ENCODE data around the gene DLGAP1.
A peak's percentile ranks its signal among the peaks of the same experiment; 100 is the strongest.

DLGAP1 gene

GRCh38 chr18:4433717-4434116, 21.4 kb downstream of the DLGAP1 start:
- Histone ChIP-seq H3K27ac (ENCODE audit: low read length) (no peak overlapping the region), H3K27me3 (ENCODE audit: insufficient read depth, low read length) (no peaks in the 10 kb centered on the region), H3K9ac (ENCODE audit: low read depth, low read length) (no peak overlapping the region), H3K36me3 (ENCODE audit: insufficient read depth, low read depth, low read length) (peaks cover 5% of the 10 kb centered on the region; the same call in 1 of the 2 replicates), H3K4me3 (ENCODE audit: low read length) (no peak overlapping the region), H3K9me3 (ENCODE audit: insufficient read depth, low read depth, low read length) (no peaks in the 10 kb centered on the region), H3K4me1 (ENCODE audit: insufficient read depth, low read length) (peaks cover 8% of the 10 kb centered on the region)

DNA sequence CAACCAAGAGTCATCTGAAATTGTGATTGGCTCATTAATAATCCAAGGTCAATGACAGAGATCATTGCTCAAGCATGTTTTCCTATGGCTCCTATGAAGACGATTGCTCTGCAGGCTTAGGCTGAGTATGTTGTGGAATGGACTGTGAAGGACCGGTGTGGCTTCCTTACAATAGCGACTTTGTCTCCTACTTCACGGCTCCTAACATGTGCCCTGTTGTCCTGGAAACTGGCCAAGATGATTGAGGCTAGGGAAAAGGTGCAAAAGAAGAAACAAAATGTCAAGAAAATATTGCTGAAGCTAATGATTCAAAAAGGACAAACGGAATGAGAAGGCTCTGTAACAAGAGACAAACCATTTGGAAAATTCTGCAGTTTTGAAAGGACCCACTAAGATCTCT, 24.3 kb downstream of the DLGAP1 start:
- H3K9ac ChIP-seq (ENCODE audit: low read depth, low read length), result no peak overlapping the region
- H3K4me3 ChIP-seq (ENCODE audit: low read length), result no peak overlapping the region
- H3K9me3 ChIP-seq (ENCODE audit: insufficient read depth, low read depth, low read length), result no peaks in the 10 kb centered on the region
- peaks cover 5% of the 10 kb centered on the region; the same call in 1 of the 2 replicates for H3K36me3 ChIP-seq (ENCODE audit: insufficient read depth, low read depth, low read length)
- peaks cover 8% of the 10 kb centered on the region for H3K4me1 ChIP-seq (ENCODE audit: insufficient read depth, low read length)
- H3K27ac ChIP-seq (ENCODE audit: low read length), result no peak overlapping the region
- H3K27me3 ChIP-seq (ENCODE audit: insufficient read depth, low read length), result no peaks in the 10 kb centered on the region

- Histone ChIP-seq H3K36me3 (ENCODE audit: insufficient read depth, low read depth, low read length) (no peaks in the 10 kb centered on the region), H3K4me3 (ENCODE audit: low read length) (no peak overlapping the region), H3K9ac (ENCODE audit: low read depth, low read length) (no peak overlapping the region), H3K27ac (ENCODE audit: low read length) (no peak overlapping the region), H3K9me3 (ENCODE audit: insufficient read depth, low read depth, low read length) (peaks cover 11% of the 10 kb centered on the region; the same call in 1 of the 2 replicates), H3K4me1 (ENCODE audit: insufficient read depth, low read length) (no peaks in the 10 kb centered on the region; the same call in 1 of the 2 replicates), H3K27me3 (ENCODE audit: insufficient read depth, low read length) (no peaks in the 10 kb centered on the region)
Observed at GRCh38 chr18:4417714-4418113, 37.4 kb downstream of the DLGAP1 start.

DNA sequence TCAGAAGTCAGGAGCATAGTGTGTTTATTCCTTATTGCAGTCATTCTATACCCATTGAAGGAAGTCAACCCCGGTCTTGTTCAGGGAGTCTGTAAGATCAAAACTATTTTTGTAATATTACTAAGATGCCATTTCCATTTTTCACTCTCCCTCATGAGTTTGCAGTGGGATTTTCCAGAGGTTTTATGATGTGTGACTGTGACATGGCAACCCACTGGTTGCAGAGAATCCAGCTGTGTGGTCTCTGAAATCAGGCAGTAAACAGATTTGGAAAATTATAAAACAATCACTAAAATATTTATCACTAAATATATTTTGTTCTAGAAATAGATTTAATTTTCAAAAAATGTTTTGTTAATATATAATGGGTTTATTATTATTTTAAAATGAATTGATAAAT, 38.1 kb downstream of the DLGAP1 start:
- Histone ChIP-seq H3K4me3 (ENCODE audit: low read length) (no peak overlapping the region), H3K36me3 (ENCODE audit: insufficient read depth, low read depth, low read length) (no peaks in the 10 kb centered on the region), H3K9me3 (ENCODE audit: insufficient read depth, low read depth, low read length) (peaks cover 11% of the 10 kb centered on the region; the same call in 1 of the 2 replicates), H3K27me3 (ENCODE audit: insufficient read depth, low read length) (no peaks in the 10 kb centered on the region), H3K27ac (ENCODE audit: low read length) (no peak overlapping the region), H3K4me1 (ENCODE audit: insufficient read depth, low read length) (no peaks in the 10 kb centered on the region; the same call in 1 of the 2 replicates), H3K9ac (ENCODE audit: low read depth, low read length) (no peak overlapping the region)

GRCh38 chr18:4412286-4412685, 42.8 kb downstream of the DLGAP1 start:
- Histone ChIP-seq H3K4me3 (ENCODE audit: low read length) (no peak overlapping the region), H3K9ac (ENCODE audit: low read depth, low read length) (no peak overlapping the region), H3K27ac (ENCODE audit: low read length) (no peak overlapping the region), H3K9me3 (ENCODE audit: insufficient read depth, low read depth, low read length) (no peaks in the 10 kb centered on the region), H3K4me1 (ENCODE audit: insufficient read depth, low read length) (peaks cover 1% of the 10 kb centered on the region; the same call in 1 of the 2 replicates), H3K27me3 (ENCODE audit: insufficient read depth, low read length) (no peaks in the 10 kb centered on the region), H3K36me3 (ENCODE audit: insufficient read depth, low read depth, low read length) (no peaks in the 10 kb centered on the region)

DNA sequence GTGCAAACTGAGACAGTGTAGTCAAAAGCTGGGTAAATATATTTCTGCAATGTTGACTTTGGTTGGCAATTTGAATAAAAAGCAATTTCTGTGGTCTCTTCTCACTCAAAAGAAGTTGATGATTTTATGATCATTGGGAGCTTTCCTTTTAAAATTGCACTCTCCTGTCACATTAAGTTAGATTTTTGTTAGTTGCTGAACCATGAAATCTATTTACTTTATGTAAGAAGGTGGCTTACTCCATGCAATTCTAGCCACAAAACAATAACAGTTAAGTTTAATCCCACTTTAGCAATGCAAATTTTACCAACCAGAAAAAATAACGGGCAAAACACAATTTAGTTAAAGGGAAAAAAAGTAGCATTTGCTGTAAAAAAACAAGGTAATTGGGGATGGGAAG, 48.3 kb downstream of the DLGAP1 start:
- peak overlapping the region; percentile 30; the same call in 1 of the 2 replicates for H3K4me3 ChIP-seq (ENCODE audit: low read length)
- peak overlapping the region; percentile 22; the same call in 1 of the 2 replicates for H3K9ac ChIP-seq (ENCODE audit: low read depth, low read length)
- no peaks in the 10 kb centered on the region for H3K9me3 ChIP-seq (ENCODE audit: insufficient read depth, low read depth, low read length)
- H3K27me3 ChIP-seq (ENCODE audit: insufficient read depth, low read length), result no peaks in the 10 kb centered on the region
- H3K27ac ChIP-seq (ENCODE audit: low read length), result peak overlapping the region; percentile 61
- H3K4me1 ChIP-seq (ENCODE audit: insufficient read depth, low read length), result peaks cover 29% of the 10 kb centered on the region; the same call in 1 of the 2 replicates
- no peaks in the 10 kb centered on the region for H3K36me3 ChIP-seq (ENCODE audit: insufficient read depth, low read depth, low read length)

GRCh38 chr18:4405965-4406364, 49.1 kb downstream of the DLGAP1 start:
- Histone ChIP-seq H3K27me3 (ENCODE audit: insufficient read depth, low read length) (no peaks in the 10 kb centered on the region), H3K27ac (ENCODE audit: low read length) (peak overlapping the region; percentile 38), H3K4me3 (ENCODE audit: low read length) (no peak overlapping the region), H3K4me1 (ENCODE audit: insufficient read depth, low read length) (peaks cover 35% of the 10 kb centered on the region; the same call in 1 of the 2 replicates), H3K36me3 (ENCODE audit: insufficient read depth, low read depth, low read length) (no peaks in the 10 kb centered on the region), H3K9ac (ENCODE audit: low read depth, low read length) (no peak overlapping the region), H3K9me3 (ENCODE audit: insufficient read depth, low read depth, low read length) (no peaks in the 10 kb centered on the region)

- H3K9me3 ChIP-seq (ENCODE audit: insufficient read depth, low read depth, low read length), result no peaks in the 10 kb centered on the region
- no peak overlapping the region for H3K9ac ChIP-seq (ENCODE audit: low read depth, low read length)
- no peaks in the 10 kb centered on the region for H3K27me3 ChIP-seq (ENCODE audit: insufficient read depth, low read length)
- peaks cover 43% of the 10 kb centered on the region; the same call in 1 of the 2 replicates for H3K4me1 ChIP-seq (ENCODE audit: insufficient read depth, low read length)
- H3K27ac ChIP-seq (ENCODE audit: low read length), result no peak overlapping the region
- H3K36me3 ChIP-seq (ENCODE audit: insufficient read depth, low read depth, low read length), result no peaks in the 10 kb centered on the region
- no peak overlapping the region for H3K4me3 ChIP-seq (ENCODE audit: low read length)
Observed at GRCh38 chr18:4403836-4404235, 51.3 kb downstream of the DLGAP1 start.

DNA sequence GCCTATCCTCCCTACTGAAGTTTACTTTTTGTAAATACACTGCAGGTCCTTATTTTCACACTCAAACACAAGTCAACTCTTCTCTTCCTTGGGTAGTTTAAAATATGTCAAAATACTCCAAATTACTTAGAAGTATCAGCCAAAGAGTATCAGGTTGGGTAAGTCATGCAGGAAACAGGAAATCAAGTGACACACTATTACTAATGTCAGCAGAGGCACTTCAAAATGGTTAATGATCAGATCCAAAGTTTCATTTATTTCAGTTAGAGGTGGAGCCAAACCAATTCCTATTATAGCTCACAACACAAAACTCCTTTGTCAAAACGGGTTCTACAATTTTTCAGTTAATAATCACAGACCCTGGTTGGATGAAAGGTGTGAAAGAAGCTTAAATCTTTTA, 54.2 kb downstream of the DLGAP1 start:
- Histone ChIP-seq H3K36me3 (ENCODE audit: insufficient read depth, low read depth, low read length) (no peaks in the 10 kb centered on the region), H3K9ac (ENCODE audit: low read depth, low read length) (no peak overlapping the region), H3K4me1 (ENCODE audit: insufficient read depth, low read length) (peaks cover 31% of the 10 kb centered on the region; the same call in 1 of the 2 replicates), H3K9me3 (ENCODE audit: insufficient read depth, low read depth, low read length) (no peaks in the 10 kb centered on the region), H3K27ac (ENCODE audit: low read length) (no peak overlapping the region), H3K4me3 (ENCODE audit: low read length) (no peak overlapping the region), H3K27me3 (ENCODE audit: insufficient read depth, low read length) (no peaks in the 10 kb centered on the region)

GRCh38 chr18:4399929-4400328, 55.2 kb downstream of the DLGAP1 start:
- Histone ChIP-seq H3K27me3 (ENCODE audit: insufficient read depth, low read length) (no peaks in the 10 kb centered on the region), H3K4me3 (ENCODE audit: low read length) (no peak overlapping the region), H3K9me3 (ENCODE audit: insufficient read depth, low read depth, low read length) (no peaks in the 10 kb centered on the region), H3K9ac (ENCODE audit: low read depth, low read length) (no peak overlapping the region), H3K36me3 (ENCODE audit: insufficient read depth, low read depth, low read length) (no peaks in the 10 kb centered on the region), H3K27ac (ENCODE audit: low read length) (no peak overlapping the region), H3K4me1 (ENCODE audit: insufficient read depth, low read length) (peaks cover 31% of the 10 kb centered on the region; the same call in 1 of the 2 replicates)

DNA sequence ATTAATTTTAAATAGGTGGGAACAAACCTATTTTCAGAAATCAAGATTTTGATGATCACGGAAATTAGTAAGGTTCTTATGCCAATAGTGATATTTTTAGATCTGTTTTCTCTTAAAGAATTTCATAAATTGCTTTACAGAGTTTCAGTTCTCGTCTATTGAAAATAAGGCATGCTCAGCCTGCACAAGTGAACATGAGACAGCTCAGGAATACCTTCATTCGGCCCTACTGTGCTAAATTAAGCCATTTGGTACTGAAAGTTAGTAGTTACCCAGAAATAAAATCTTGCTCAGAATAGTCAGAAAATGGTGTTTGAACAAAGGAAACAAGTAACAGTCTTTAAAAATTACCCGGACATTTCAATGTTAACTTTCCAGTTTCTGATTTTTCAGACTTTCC, 60.4 kb downstream of the DLGAP1 start:
- no peak overlapping the region for H3K27ac ChIP-seq (ENCODE audit: low read length)
- no peaks in the 10 kb centered on the region for H3K9me3 ChIP-seq (ENCODE audit: insufficient read depth, low read depth, low read length)
- no peak overlapping the region for H3K4me3 ChIP-seq (ENCODE audit: low read length)
- peaks cover 1% of the 10 kb centered on the region; the same call in 1 of the 2 replicates for H3K4me1 ChIP-seq (ENCODE audit: insufficient read depth, low read length)
- no peak overlapping the region for H3K9ac ChIP-seq (ENCODE audit: low read depth, low read length)
- no peaks in the 10 kb centered on the region for H3K27me3 ChIP-seq (ENCODE audit: insufficient read depth, low read length)
- no peaks in the 10 kb centered on the region for H3K36me3 ChIP-seq (ENCODE audit: insufficient read depth, low read depth, low read length)

DNA sequence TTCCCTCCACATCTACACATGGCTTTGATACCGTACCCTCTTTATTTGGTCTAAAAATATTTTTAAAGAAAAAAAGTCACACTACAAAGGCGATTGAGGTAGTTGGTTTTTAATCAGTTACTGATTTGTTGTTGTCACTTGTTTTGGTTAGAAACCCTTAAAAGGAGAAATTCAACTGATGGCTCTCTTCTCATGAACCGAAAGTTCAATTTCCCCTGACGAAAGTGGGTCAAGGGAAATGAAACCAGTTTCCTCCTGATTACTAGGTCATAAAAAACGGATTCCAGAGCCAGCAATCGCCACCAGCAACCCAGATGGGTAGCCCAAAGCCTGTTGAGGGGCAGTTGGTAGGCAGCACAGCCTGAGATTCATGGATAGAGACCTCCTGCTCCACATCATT, 63.2 kb downstream of the DLGAP1 start:
- no peaks in the 10 kb centered on the region for H3K9me3 ChIP-seq (ENCODE audit: insufficient read depth, low read depth, low read length)
- no peak overlapping the region for H3K27ac ChIP-seq (ENCODE audit: low read length)
- H3K4me3 ChIP-seq (ENCODE audit: low read length), result no peak overlapping the region
- no peaks in the 10 kb centered on the region for H3K27me3 ChIP-seq (ENCODE audit: insufficient read depth, low read length)
- no peaks in the 10 kb centered on the region; the same call in 1 of the 2 replicates for H3K4me1 ChIP-seq (ENCODE audit: insufficient read depth, low read length)
- no peak overlapping the region for H3K9ac ChIP-seq (ENCODE audit: low read depth, low read length)
- H3K36me3 ChIP-seq (ENCODE audit: insufficient read depth, low read depth, low read length), result no peaks in the 10 kb centered on the region
